ENCODE measurements around the gene TGM3. TPM values are rescaled to one million over a fixed set of nuclear protein-coding genes. Genes with fewer than 3 reads are reported as not detected.

Gene TGM3
- total RNA-seq, 1 donor from 2014 or later: not detected

- no peak for DNase-seq (ENCODE audit: low read depth)
Observed at GRCh38 chr20:2378893-2379292, 83.1 kb downstream of the TGM3 start.

GRCh38 chr20:2379511-2380229 is 83.9 kb downstream of the TGM3 start:
- no peak for DNase-seq (ENCODE audit: low read depth)

- DNase-seq (ENCODE audit: low read depth): no peak
Observed at GRCh38 chr20:2380601-2381000, 84.8 kb downstream of the TGM3 start, which contains the start of gene TGM6. TSS of gene TGM6 (plus strand) at chr20:2380901. CDS start at chr20:2380969, 68 bp downstream.

- DNase-seq (ENCODE audit: low read depth): no peak
Observed at GRCh38 chr20:2381303-2381702, 85.5 kb downstream of the TGM3 start.

DNA sequence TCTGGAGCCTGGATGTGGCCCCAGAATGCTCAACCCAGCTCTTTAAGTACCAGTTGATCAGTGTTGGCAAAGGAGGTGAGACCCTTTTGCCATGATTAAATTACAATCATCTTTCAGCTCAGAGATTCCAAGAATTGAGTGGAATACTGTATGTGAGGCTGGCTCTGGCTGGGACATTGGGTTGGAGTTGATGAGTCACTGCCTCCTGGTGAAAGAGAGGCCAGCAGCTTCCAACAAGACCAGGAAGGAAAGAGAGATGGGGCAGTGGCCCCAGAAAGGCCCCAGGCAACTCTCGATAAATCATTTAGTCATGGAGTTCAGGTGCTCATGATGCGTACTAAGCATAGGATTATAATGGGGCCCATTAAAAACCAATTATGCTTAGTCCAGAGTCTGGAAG is 87.0 kb downstream of the TGM3 start:
- peak; percentile 3 for DNase-seq (ENCODE audit: low read depth)

DNA sequence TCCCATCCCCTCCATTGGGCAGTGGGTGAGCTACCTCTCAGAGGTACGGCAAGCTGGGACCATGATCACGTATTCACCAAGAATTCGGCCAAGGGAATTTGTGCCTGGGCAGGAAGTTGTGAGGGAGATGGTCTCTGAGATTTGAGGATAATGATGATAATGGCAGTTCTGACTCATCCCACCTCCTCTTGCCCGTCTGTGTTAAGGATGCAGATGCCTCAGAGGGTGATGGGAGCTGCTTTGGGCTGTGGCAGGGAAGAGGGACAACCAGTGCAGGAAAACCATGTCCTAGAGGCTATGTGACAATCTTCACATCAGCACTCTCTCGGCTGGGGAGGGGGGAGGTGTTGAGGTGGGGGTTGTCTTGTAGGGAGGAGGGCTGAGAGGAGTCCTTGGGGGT is 89.2 kb downstream of the TGM3 start:
- no peak for DNase-seq (ENCODE audit: low read depth)

DNA sequence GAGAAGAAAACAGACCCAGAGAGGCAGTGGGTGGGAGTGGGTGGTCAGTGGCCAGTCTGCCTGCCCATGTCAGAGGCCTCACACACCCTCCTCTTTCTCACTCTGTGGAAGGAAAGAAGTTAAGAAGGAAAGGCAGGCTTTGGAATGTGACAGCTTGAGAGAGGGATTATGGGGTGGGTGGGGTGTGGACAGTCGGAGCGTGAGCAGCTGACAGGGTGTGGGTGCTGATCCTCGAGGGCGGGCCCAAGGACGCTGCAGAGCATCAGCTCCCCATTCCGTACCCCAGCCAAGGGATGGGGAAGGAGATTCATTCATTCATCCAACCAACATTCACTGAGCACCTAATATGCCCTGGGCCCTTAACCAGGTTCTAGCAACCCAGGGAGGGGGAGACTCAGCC is 89.7 kb downstream of the TGM3 start:
- no peak for DNase-seq (ENCODE audit: low read depth)

GRCh38 chr20:2386516-2387179 is 90.8 kb downstream of the TGM3 start:
- DNase-seq (ENCODE audit: low read depth): no peak

- DNase-seq (ENCODE audit: low read depth): no peak
Observed at GRCh38 chr20:2387180-2387577, 91.4 kb downstream of the TGM3 start.

DNA sequence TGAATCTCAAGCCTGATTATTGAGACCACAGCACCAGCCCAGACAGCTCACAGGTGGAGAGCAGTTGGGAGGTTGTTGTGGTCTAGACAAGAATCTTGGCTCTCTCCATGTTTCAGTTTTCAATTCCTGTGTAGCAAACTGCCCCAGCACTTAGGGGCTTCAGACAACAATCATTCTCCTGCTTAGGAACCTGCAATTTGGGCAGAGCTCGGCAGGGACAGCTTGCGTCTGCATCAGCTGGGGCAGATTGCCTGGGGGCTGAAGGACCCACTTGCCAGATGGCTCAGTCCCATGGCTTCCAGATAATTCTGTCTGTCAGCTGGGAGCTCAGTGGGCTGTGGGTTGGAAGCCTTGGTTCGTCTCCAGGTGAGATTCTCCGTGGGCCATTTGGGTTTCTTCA is 91.8 kb downstream of the TGM3 start:
- DNase-seq (ENCODE audit: low read depth): no peak

Other genes with a start within 250 kb of the TGM3 start
- 15.6 and 36.2 TPM in 2 replicates for gene STK35, start 194.2 kb upstream of the TGM3 start, total RNA-seq
- gene TGM6, start 84.9 kb downstream of the TGM3 start, total RNA-seq: not detected in 2 replicates
- 92.1 and 377 TPM in 2 replicates for gene SNRPB, start 174.8 kb downstream of the TGM3 start, total RNA-seq
- 8.5 and 17.5 TPM in 2 replicates for gene ZNF343, start 212.9 kb downstream of the TGM3 start, total RNA-seq
- not detected in 2 replicates for gene TMC2, start 240.6 kb downstream of the TGM3 start, total RNA-seq

All from renal cortical epithelial cell (primary cell).